Fibroblast of lung (primary cell): Measurements from ENCODE around the gene PRRC2B. TPM values are rescaled to one million over a fixed set of nuclear protein-coding genes. Genes with fewer than 3 reads are reported as not detected.

Experiments
- DNase-seq, 2 donors: peaks; one replicate each; pipeline versions ENCODE4 v3.0.0 to v3.0.0-alpha.2; 2010; ENCODE audit warnings: low read depth in 2 of 2
- H2AFZ ChIP-seq: 2 replicates; pipeline ENCODE4 v1.5.1; 2012; ENCODE audit warnings: low read length, control low read depth, inconsistent platforms
- H3K27ac ChIP-seq: 2 replicates; pipeline ENCODE4 v1.5.1; 2011; ENCODE audit warnings: low read length, control low read depth; ENCODE audit not compliant: insufficient read depth
- H3K27me3 ChIP-seq: 2 replicates; pipeline ENCODE4 v1.5.1; 2011; ENCODE audit warnings: mild to moderate bottlenecking, low read length; ENCODE audit not compliant: control insufficient read depth, insufficient read depth
- H3K36me3 ChIP-seq: 2 replicates; pipeline ENCODE4 v1.5.1; 2011; ENCODE audit warnings: low read length; ENCODE audit not compliant: control insufficient read depth, insufficient read depth
- H3K4me1 ChIP-seq: 2 replicates; pipeline ENCODE4 v1.5.1; 2011; ENCODE audit warnings: low read length; ENCODE audit not compliant: control insufficient read depth, insufficient read depth; ENCODE audit errors: extremely low read depth
- H3K4me2 ChIP-seq: 2 replicates; pipeline ENCODE4 v1.5.1; 2011; ENCODE audit warnings: low read length, control low read depth; ENCODE audit not compliant: insufficient read depth; ENCODE audit errors: extremely low read depth
- H3K4me3 ChIP-seq, 4 experiments: fragments of 200-600 bp in 1 of 4; sonication (generic) in 1 of 4; replicated peaks in 1 of 4; 2 replicates each; pipeline ENCODE4 v1.5.1; 2011 to 2016; ENCODE audit warnings: low read length in 4 of 4, low read depth in 3 of 4, mild to moderate bottlenecking in 3 of 4, control low read depth in 2 of 4, inconsistent platforms in 1 of 4, mixed read lengths in 1 of 4; ENCODE audit not compliant: insufficient read depth in 1 of 4; ENCODE audit errors: control extremely low read depth in 1 of 4
- H3K79me2 ChIP-seq: 2 replicates; pipeline ENCODE4 v1.5.1; 2012; ENCODE audit warnings: mild to moderate bottlenecking, low read length, inconsistent platforms; ENCODE audit not compliant: control insufficient read depth, insufficient read depth
- H3K9ac ChIP-seq: 2 replicates; pipeline ENCODE4 v1.5.1; 2011; ENCODE audit warnings: mild to moderate bottlenecking, low read length, control low read depth; ENCODE audit not compliant: insufficient read depth
- H3K9me3 ChIP-seq: 2 replicates; pipeline ENCODE4 v1.5.1; 2012; ENCODE audit warnings: low read depth, low read length; ENCODE audit not compliant: control insufficient read depth, insufficient read depth
- H4K20me1 ChIP-seq: 2 replicates; pipeline ENCODE4 v1.5.1; 2011; ENCODE audit warnings: low read length; ENCODE audit not compliant: control insufficient read depth, insufficient read depth; ENCODE audit errors: extremely low read depth
- CTCF ChIP-seq, 2 donors: IDR thresholded peaks in 1 of 2; conservative IDR thresholded peaks in 1 of 2; 1 replicate in 1 of 2; 2 replicates in 1 of 2; pipeline ENCODE4 v1.5.1; 2011 to 2012; ENCODE audit warnings: low read length in 2 of 2, control low read depth in 1 of 2, inconsistent platforms in 1 of 2, low read depth in 1 of 2, mild to moderate bottlenecking in 1 of 2
- EZH2 ChIP-seq: IDR thresholded peaks from 2 replicates; pipeline ENCODE4 v1.5.1; 2012; ENCODE audit warnings: low read length, control low read depth, mild to moderate bottlenecking; ENCODE audit errors: missing control alignments
- polyA plus RNA-seq, 2 donors: library from polyadenylated mRNA; depleted of rRNA in 1 of 2; stranded (reverse) in 1 of 2; unstranded in 1 of 2; fragments of >200 nt; gene quantifications; 2 replicates each; pipeline ENCODE4 v1.2.1, GENCODE V29; 2011 to 2012; ENCODE audit warnings: missing spikeins in 1 of 2
- total RNA-seq: library from RNA; depleted of rRNA; stranded (reverse); fragments of >200 nt; gene quantifications from 2 replicates; pipeline ENCODE4 v1.2.1, GENCODE V29; 2014

The PRRC2B gene
- total and polyA plus RNA-seq, 2 donors (not counting 1 experiment from before 2014, with no cell fraction given), result 29.9 to 66.4 TPM

GRCh38 chr9:131459056-131459455 lies 65.2 kb downstream of the PRRC2B start:
- Histone ChIP-seq H3K36me3 (peaks cover 30% of the 10 kb centered on the region), H3K27me3 (no peaks in the 10 kb centered on the region), H3K9me3 (no peaks in the 10 kb centered on the region), H3K79me2 (no peaks in the 10 kb centered on the region), H2AFZ (no peak overlapping the region), H3K4me2 (no peak overlapping the region), H3K4me3 (no peak overlapping the region), H3K4me1 (no peaks in the 10 kb centered on the region), H3K9ac (no peak overlapping the region), H4K20me1 (no peaks in the 10 kb centered on the region), H3K27ac (no peak overlapping the region)
- TF ChIP-seq EZH2, result no peak
- no peak for TF ChIP-seq CTCF (conservative IDR thresholded peaks at IDR 0.05 in 1 of 2, IDR thresholded peaks at IDR 0.05 in 1 of 2; ENCODE audit: low read depth in 1 of 2, low read length in 2 of 2)
- no peak for DNase-seq

GRCh38 chr9:131461166-131461565 lies 67.3 kb downstream of the PRRC2B start:
- no peak overlapping the region for H3K4me3 ChIP-seq
- no peak overlapping the region for H2AFZ ChIP-seq
- H3K4me2 ChIP-seq, result no peak overlapping the region
- H3K9ac ChIP-seq, result no peak overlapping the region
- TF ChIP-seq EZH2 (no peak), CTCF (conservative IDR thresholded peaks at IDR 0.05 in 1 of 2, IDR thresholded peaks at IDR 0.05 in 1 of 2; ENCODE audit: low read depth in 1 of 2, low read length in 2 of 2) (no peak)
- DNase-seq, result no peak
- H3K27me3 ChIP-seq, result no peaks in the 10 kb centered on the region
- no peaks in the 10 kb centered on the region for H3K9me3 ChIP-seq
- H4K20me1 ChIP-seq, result no peaks in the 10 kb centered on the region
- H3K79me2 ChIP-seq, result no peaks in the 10 kb centered on the region
- no peaks in the 10 kb centered on the region for H3K4me1 ChIP-seq
- H3K27ac ChIP-seq, result no peak overlapping the region
- H3K36me3 ChIP-seq, result peaks cover 36% of the 10 kb centered on the region

- Histone ChIP-seq H3K36me3 (peaks cover 25% of the 10 kb centered on the region), H3K27me3 (no peaks in the 10 kb centered on the region), H3K79me2 (peaks cover 11% of the 10 kb centered on the region)
Measured at GRCh38 chr9:131464354-131465000, 70.6 kb downstream of the PRRC2B start.

More at GRCh38 chr9:131464354-131465000, 70.6 kb downstream of the PRRC2B start:
- Histone ChIP-seq H3K9me3 (no peaks in the 10 kb centered on the region), H3K4me1 (no peaks in the 10 kb centered on the region), H3K27ac (no peak overlapping the region), H3K9ac (no peak overlapping the region), H4K20me1 (no peaks in the 10 kb centered on the region), H2AFZ (no peak overlapping the region), H3K4me3 (no peak overlapping the region), H3K4me2 (no peak overlapping the region)
- DNase-seq, result no peak
- TF ChIP-seq EZH2 (no peak), CTCF (conservative IDR thresholded peaks at IDR 0.05 in 1 of 2, IDR thresholded peaks at IDR 0.05 in 1 of 2; ENCODE audit: low read depth in 1 of 2, low read length in 2 of 2) (no peak)
